GM23248 (cell line): Measurements from ENCODE around the gene NDUFA13. TPM values are rescaled to one million over a fixed set of nuclear protein-coding genes. Genes with fewer than 3 reads are reported as not detected.
A peak's percentile ranks its signal among the peaks of the same experiment; 100 is the strongest.

Experiments
- DNase-seq: peaks from one replicate; pipeline ENCODE4 v3.0.0-alpha.2; 2015
- H2AFZ ChIP-seq: fragments of 200-600 bp; sonication (generic); 2 replicates; pipeline ENCODE4 v1.6.1; 2016; ENCODE audit warnings: antibody characterized with exemption
- H3F3A ChIP-seq: fragments of 200-600 bp; sonication (generic); 2 replicates; pipeline ENCODE4 v1.6.1; 2016; ENCODE audit warnings: mild to moderate bottlenecking, antibody characterized with exemption, mixed run types; ENCODE audit not compliant: insufficient read depth
- H3K27ac ChIP-seq: fragments of 200-600 bp; sonication (generic); 2 replicates; pipeline ENCODE4 v1.5.1; 2016; ENCODE audit warnings: mild to moderate bottlenecking
- H3K27me3 ChIP-seq: fragments of 200-600 bp; sonication (generic); replicated peaks from 2 replicates; pipeline ENCODE4 v1.6.1; 2016; ENCODE audit warnings: mild to moderate bottlenecking; ENCODE audit not compliant: insufficient read depth
- H3K36me3 ChIP-seq: fragments of 200-600 bp; sonication (generic); 2 replicates; pipeline ENCODE4 v1.6.1; 2016; ENCODE audit warnings: low read depth, mild to moderate bottlenecking
- H3K4me1 ChIP-seq: fragments of 200-600 bp; sonication (generic); 2 replicates; pipeline ENCODE4 v1.6.1; 2016; ENCODE audit warnings: mild to moderate bottlenecking; ENCODE audit not compliant: insufficient read depth
- H3K4me2 ChIP-seq: fragments of 200-600 bp; sonication (generic); one replicate; pipeline ENCODE4 v1.6.1; 2016; ENCODE audit warnings: mild to moderate bottlenecking; ENCODE audit not compliant: unreplicated experiment
- H3K4me3 ChIP-seq: fragments of 200-600 bp; sonication (generic); 2 replicates; pipeline ENCODE4 v1.5.1; 2016; ENCODE audit warnings: mild to moderate bottlenecking
- H3K79me2 ChIP-seq: fragments of 200-600 bp; sonication (generic); 2 replicates; pipeline ENCODE4 v1.6.1; 2016; ENCODE audit warnings: mild to moderate bottlenecking; ENCODE audit not compliant: insufficient read depth
- H3K9ac ChIP-seq: fragments of 200-600 bp; sonication (generic); 2 replicates; pipeline ENCODE4 v1.6.1; 2016; ENCODE audit warnings: mild to moderate bottlenecking
- H3K9me2 ChIP-seq: fragments of 200-600 bp; sonication (generic); 2 replicates; pipeline ENCODE4 v1.6.1; 2016; ENCODE audit warnings: mixed run types, mild to moderate bottlenecking, moderate library complexity; ENCODE audit not compliant: insufficient read depth
- H3K9me3 ChIP-seq: fragments of 200-600 bp; sonication (generic); one replicate; pipeline ENCODE4 v1.6.1; 2017; ENCODE audit warnings: low read depth
- H4K20me1 ChIP-seq: fragments of 200-600 bp; sonication (generic); 2 replicates; pipeline ENCODE4 v1.6.0; 2016; ENCODE audit not compliant: insufficient read depth
- EZH2 ChIP-seq: fragments of 200-600 bp; sonication (generic); IDR thresholded peaks from 2 replicates; pipeline ENCODE4 v1.6.1; 2018; ENCODE audit warnings: antibody characterized with exemption, mild to moderate bottlenecking; ENCODE audit not compliant: insufficient read depth, poor library complexity, severe bottlenecking
- EZH2phosphoT487 ChIP-seq: fragments of 200-600 bp; sonication (generic); IDR thresholded peaks from 2 replicates; pipeline ENCODE4 v1.6.1; 2018; ENCODE audit warnings: antibody characterized with exemption, moderate library complexity, mild to moderate bottlenecking, low read depth; ENCODE audit not compliant: insufficient read depth
- WGBS, 2 experiments: methylation state at CpG; one replicate each; pipeline ENCODE4 v1.1.6; 2015 to 2017; ENCODE audit warnings: low lambda C conversion rate in 2 of 2, low coverage in 1 of 2; ENCODE audit errors: missing lambda C conversion rate in 2 of 2; 5-methylcytosine and 5-hydroxymethylcytosine counted together
- in situ Hi-C: fragments of 300-500 bp; cut with MboI; formaldehyde crosslinking; loops from 2 replicates; pipeline ENCODE4 v1.15.0; 2020
- polyA plus RNA-seq: library from polyadenylated mRNA; unstranded; fragments of >200 nt; fragmentation: Nextera tagmentation; extraction: Ambion mirVana; gene quantifications from 2 replicates; pipeline ENCODE4 v1.2.1, GENCODE V29; 2016
- total RNA-seq: library from RNA; depleted of rRNA; stranded (reverse); fragments of >200 nt; shearing (Covaris generic); gene quantifications from 2 replicates; pipeline ENCODE4 v1.2.3, GENCODE V29; 2014

NDUFA13 gene
- total and polyA plus RNA-seq, 2 experiments from 2014 or later = 92.4 to 466 TPM

DNA sequence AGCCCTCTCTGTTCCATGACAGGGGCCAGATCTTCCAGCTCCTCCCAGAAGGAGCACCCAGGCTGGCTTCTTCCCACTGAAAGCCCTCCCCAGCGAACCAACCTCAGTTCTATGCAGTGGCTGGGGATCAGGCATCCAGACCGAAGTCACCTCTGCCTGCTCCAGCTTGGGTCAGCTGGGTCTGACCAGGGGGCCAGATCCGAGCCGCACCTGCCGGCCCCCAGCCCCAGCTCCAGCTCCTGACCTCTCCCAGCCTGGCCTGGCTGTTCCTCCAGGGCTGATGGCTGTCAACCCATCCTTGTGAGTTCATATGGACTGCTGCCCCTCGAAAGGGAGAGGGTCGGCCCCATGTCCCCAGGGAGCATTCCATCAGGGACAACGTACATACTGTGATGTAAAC, 8.7 kb upstream of the NDUFA13 start:
- in situ Hi-C loops = no loop called here
- Histone ChIP-seq H3F3A (no peaks in the 10 kb centered on the region), H3K36me3 (peaks cover 12% of the 10 kb centered on the region; the same call in 1 of the 2 replicates), H3K9me3 (no peaks in the 10 kb centered on the region), H3K4me3 (no peak overlapping the region), H3K4me2 (no peak overlapping the region), H3K79me2 (no peaks in the 10 kb centered on the region), H4K20me1 (no peaks in the 10 kb centered on the region), H3K9me2 (no peaks in the 10 kb centered on the region), H3K27me3 (no peaks in the 10 kb centered on the region), H3K9ac (no peak overlapping the region), H2AFZ (no peak overlapping the region), H3K27ac (no peak overlapping the region), H3K4me1 (no peaks in the 10 kb centered on the region)
- TF ChIP-seq EZH2phosphoT487 (no peak), EZH2 (no peak)
- 84 to 87% methylated on average over 8 of the region's 8 CpGs for WGBS, 2 experiments
- no peak for DNase-seq

DNA sequence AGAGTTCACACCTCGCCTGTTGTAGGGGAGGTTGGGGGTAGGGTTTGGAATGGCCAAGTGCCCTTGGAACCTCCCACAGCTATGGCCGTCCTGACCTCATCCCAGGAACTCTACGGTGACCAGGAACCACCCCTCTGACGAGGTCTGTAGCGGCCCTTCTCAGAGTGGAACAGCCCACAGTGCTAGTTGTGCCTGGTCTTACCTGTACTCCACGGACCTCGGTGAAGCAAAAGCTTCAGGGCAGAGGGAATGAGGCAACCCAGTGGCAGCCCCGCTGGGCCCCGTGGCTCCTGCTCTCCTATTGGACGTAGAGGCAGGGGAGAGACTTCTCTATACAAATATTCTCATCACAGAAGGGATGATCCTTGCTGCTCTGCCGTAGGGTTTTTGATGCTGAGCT, 7.8 kb upstream of the NDUFA13 start:
- in situ Hi-C loops = no loop called here
- 73 to 85% methylated on average over 11 of the region's 11 CpGs for WGBS, 2 experiments
- Histone ChIP-seq H3K79me2 (no peaks in the 10 kb centered on the region), H3K27me3 (no peaks in the 10 kb centered on the region), H3K36me3 (peaks cover 12% of the 10 kb centered on the region; the same call in 1 of the 2 replicates), H3F3A (no peaks in the 10 kb centered on the region), H3K27ac (no peak overlapping the region), H3K9me2 (no peaks in the 10 kb centered on the region), H3K4me3 (no peak overlapping the region), H3K9me3 (no peaks in the 10 kb centered on the region), H3K4me2 (no peak overlapping the region), H4K20me1 (no peaks in the 10 kb centered on the region), H2AFZ (no peak overlapping the region), H3K4me1 (no peaks in the 10 kb centered on the region), H3K9ac (no peak overlapping the region)
- TF ChIP-seq EZH2phosphoT487 (no peak), EZH2 (no peak)
- DNase-seq = no peak

DNA sequence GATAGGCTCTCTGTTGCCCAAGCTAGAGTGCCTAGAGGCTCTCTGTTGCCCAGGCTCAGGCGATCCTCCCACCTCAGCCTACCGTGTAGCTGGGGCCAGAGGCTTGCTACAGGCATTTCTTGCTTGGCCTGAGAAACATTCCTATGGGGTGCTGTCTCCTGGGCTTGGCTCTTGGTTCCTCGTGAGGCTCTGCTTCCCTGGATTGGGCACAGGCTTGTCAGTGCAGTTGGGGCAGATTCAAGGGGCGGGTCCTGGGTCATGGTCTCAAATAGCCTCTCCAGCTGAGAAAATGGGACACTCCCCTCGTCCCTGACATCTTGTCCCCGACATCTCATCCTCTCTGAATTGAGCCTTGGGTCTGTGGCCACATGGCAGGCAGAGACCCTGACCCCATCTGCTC, 5.6 kb upstream of the NDUFA13 start:
- Histone ChIP-seq H3K9ac (no peak overlapping the region), H3K27ac (no peak overlapping the region), H3K4me3 (no peak overlapping the region), H3K36me3 (0 out of 2 replicates have a peak, but pooled peaks cover 12% of the 10 kb centered on the region), H3F3A (no peaks in the 10 kb centered on the region), H3K9me3 (no peaks in the 10 kb centered on the region), H4K20me1 (no peaks in the 10 kb centered on the region), H3K4me2 (no peak overlapping the region), H3K9me2 (no peaks in the 10 kb centered on the region), H3K27me3 (no peaks in the 10 kb centered on the region), H3K79me2 (no peaks in the 10 kb centered on the region), H2AFZ (no peak overlapping the region), H3K4me1 (no peaks in the 10 kb centered on the region)
- TF ChIP-seq EZH2 = no peak
- no peak for TF ChIP-seq EZH2phosphoT487
- 48 to 49% methylated on average over 6 of the region's 6 CpGs for WGBS, 2 experiments
- DNase-seq = peak; percentile 16
- in situ Hi-C loops = no loop called here

DNA sequence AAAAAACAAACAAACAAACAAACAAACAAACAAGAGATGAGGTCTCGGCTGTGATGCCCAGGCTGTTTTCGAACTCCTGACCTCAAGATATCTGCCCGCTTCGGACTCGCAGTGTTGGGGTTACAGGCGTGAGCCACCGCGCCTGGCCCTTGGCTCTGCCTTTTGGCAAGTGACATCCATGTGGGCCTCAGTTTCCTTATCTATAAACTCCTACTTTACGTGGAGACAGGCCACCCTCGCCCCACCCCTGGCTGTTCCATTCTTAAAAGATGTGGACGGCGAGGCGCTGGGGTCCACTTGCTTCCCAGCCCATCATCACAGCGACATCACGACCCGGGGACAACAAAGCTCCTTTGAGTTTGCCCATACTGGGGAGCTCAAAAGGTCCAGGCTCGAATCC, 2.3 kb upstream of the NDUFA13 start:
- no peak overlapping the region for H3K9ac ChIP-seq
- H3K9me3 ChIP-seq = no peaks in the 10 kb centered on the region
- peaks cover 26% of the 10 kb centered on the region for H3K79me2 ChIP-seq
- no peaks in the 10 kb centered on the region for H3K9me2 ChIP-seq
- no peak overlapping the region for H3K4me3 ChIP-seq
- TF ChIP-seq EZH2 (no peak), EZH2phosphoT487 (no peak)
- H3K27ac ChIP-seq = no peak overlapping the region
- H4K20me1 ChIP-seq = no peaks in the 10 kb centered on the region
- in situ Hi-C loops = no loop called here
- no peak overlapping the region for H2AFZ ChIP-seq
- H3K4me2 ChIP-seq = no peak overlapping the region
- H3K27me3 ChIP-seq = no peaks in the 10 kb centered on the region
- H3K36me3 ChIP-seq = 0 out of 2 replicates have a peak, but pooled peaks cover 1% of the 10 kb centered on the region
- 69 to 71% methylated on average over 17 of the region's 17 CpGs for WGBS, 2 experiments
- DNase-seq = no peak
- H3K4me1 ChIP-seq = peaks cover 9% of the 10 kb centered on the region
- no peaks in the 10 kb centered on the region for H3F3A ChIP-seq

DNA sequence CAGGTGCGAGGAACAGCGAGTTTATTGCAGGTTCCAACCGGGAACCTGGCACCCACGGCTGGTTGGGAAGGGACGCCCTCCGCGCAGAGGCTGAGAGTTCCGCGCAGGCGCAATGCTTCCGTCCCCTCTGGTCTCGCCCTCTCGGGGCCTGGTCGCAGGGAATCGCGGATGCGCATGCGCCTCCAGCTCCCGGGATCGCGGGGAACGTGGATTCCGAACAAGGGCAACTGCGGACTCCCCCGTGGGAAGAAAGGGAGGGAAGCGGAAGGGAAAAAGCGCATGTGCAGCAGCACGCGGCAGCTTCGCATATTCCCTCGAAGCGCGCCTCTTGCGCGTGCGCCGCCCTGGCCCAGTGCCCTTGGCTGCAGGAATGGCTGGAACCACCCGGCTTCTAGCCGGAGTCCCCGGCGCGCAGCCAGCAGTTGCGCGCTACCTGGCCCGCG, 1.8 kb upstream of the NDUFA13 start:
- Histone ChIP-seq H3K4me2 (no peak overlapping the region), H3K27ac (no peak overlapping the region), H3K4me1 (peaks cover 9% of the 10 kb centered on the region), H3F3A (no peaks in the 10 kb centered on the region), H3K9me2 (no peaks in the 10 kb centered on the region), H3K36me3 (no peaks in the 10 kb centered on the region), H3K9me3 (no peaks in the 10 kb centered on the region), H3K79me2 (peaks cover 32% of the 10 kb centered on the region), H3K4me3 (no peak overlapping the region), H4K20me1 (no peaks in the 10 kb centered on the region), H3K9ac (no peak overlapping the region), H3K27me3 (no peaks in the 10 kb centered on the region), H2AFZ (no peak overlapping the region)
- peak; percentile 20 for DNase-seq
- TF ChIP-seq EZH2phosphoT487 = no peak
- TF ChIP-seq EZH2 = no peak
- 25 to 27% methylated on average over 37 to 46 of the region's 46 CpGs for WGBS, 2 experiments
- in situ Hi-C loops = no loop called here
